Ovary (tissue), 9 donors: ENCODE results near the gene RAP1GDS1. TPM values are rescaled to one million over a fixed set of nuclear protein-coding genes. Genes with fewer than 3 reads are reported as not detected.
A peak's percentile ranks its signal among the peaks of the same experiment; 100 is the strongest.
"Not testable (repeated sequence)": the region's sequence is repeated elsewhere in the genome, so short reads cannot be mapped to it uniquely, and the experiment has no call there.

Experiments used
- DNase-seq, 5 donors: peaks; one replicate each; pipeline ENCODE4 v3.0.0-alpha.2; 2019 to 2020
- H3K27ac ChIP-seq, 2 donors: fragments of 200-600 bp; one replicate each; pipeline versions ENCODE4 v1.5.1 to v1.8.0; 2019 to 2022
- H3K27me3 ChIP-seq: fragments of 200-600 bp; one replicate; pipeline ENCODE4 v1.8.0; 2022
- H3K36me3 ChIP-seq: fragments of 200-600 bp; sonication (generic); one replicate; pipeline ENCODE4 v1.5.1; 2019
- H3K4me1 ChIP-seq: one replicate; pipeline ENCODE4 v1.8.1; 2013; ENCODE audit warnings: mild to moderate bottlenecking, moderate library complexity; ENCODE audit not compliant: insufficient read depth
- H3K4me3 ChIP-seq: fragments of 200-600 bp; sonication (generic); one replicate; pipeline ENCODE4 v1.5.1; 2017
- H3K9me3 ChIP-seq, 2 donors: fragments of 200-600 bp in 1 of 2; sonication (generic) in 1 of 2; one replicate each; pipeline versions ENCODE4 v1.5.1 to v1.8.1; 2013 to 2019; ENCODE audit warnings: mild to moderate bottlenecking in 1 of 2, moderate library complexity in 1 of 2
- CTCF ChIP-seq, 3 donors: fragments of 450-650 bp in 2 of 3; fragments of 200-600 bp in 1 of 3; IDR thresholded peaks; one replicate each; pipeline versions ENCODE4 v1.5.1 to v1.8.0; 2016 to 2022; ENCODE audit warnings: antibody characterized with exemption in 3 of 3, mild to moderate bottlenecking in 1 of 3
- EP300 ChIP-seq: sonication (generic); formaldehyde crosslinking; IDR thresholded peaks from one replicate; pipeline ENCODE4 v1.6.1; 2017; ENCODE audit warnings: antibody characterized with exemption
- POLR2A ChIP-seq: fragments of 450-650 bp; IDR thresholded peaks from one replicate; pipeline ENCODE4 v1.6.1; 2017; ENCODE audit warnings: antibody characterized with exemption, mild to moderate bottlenecking, moderate library complexity
- WGBS, 3 donors: extraction: QIAGEN DNeasy Blood & Tissue Kit in 1 of 3; methylation state at CpG; one replicate each; pipeline versions ENCODE4 v1.1.5 to v1.1.7; 2013 to 2017; 5-methylcytosine and 5-hydroxymethylcytosine counted together
- intact Hi-C, 4 donors: fragments of 100-400 bp; cut with DNase I; formaldehyde crosslinking; loops; one replicate each; pipeline versions ENCODE4 v1.11.0 to v1.15.1; 2022 to 2023
- polyA plus RNA-seq, 2 donors: library from polyadenylated mRNA; stranded (reverse); fragments of 200-250 nt in 1 of 2; fragments of 350-450 nt in 1 of 2; fragmentation: Illumina TruSeq in 1 of 2; extraction: RNeasy Lipid Tissue Mini Kit (QIAGEN cat#74804) in 1 of 2; gene quantifications; one replicate each; pipeline ENCODE4 v1.2.3, GENCODE V29; 2013 to 2014
- total RNA-seq, 7 donors: library from RNA; depleted of rRNA in 2 of 7; stranded (reverse); fragments of >200 nt in 2 of 7; fragmentation: NEBNext Ultra II Directional in 3 of 7; extraction: Animal tissue kit (Norgen Biotek cat#: 25700) in 3 of 7; gene quantifications; one replicate each; pipeline versions ENCODE4 v1.1.0 to v1.2.4, GENCODE V29; 2016 to 2023
- donor health status: DM: no; HTN: no; CAD: no; lungs with moderate emphysema.
- donor health status: DM: no; HTN: no; CAD: no.
- donor health status: Bipolar disorder and iron deficiency.
- donor health status: DM: yes; HTN: yes; CAD: no.
- donor health status: DM: no; HTN: no; CAD: no.
- donor health status: DM: yes; HTN: yes; CAD: no.

RAP1GDS1 gene
- total and polyA plus RNA-seq, 9 donors: 12.6 to 40.9 (median 24.9) TPM

DNA sequence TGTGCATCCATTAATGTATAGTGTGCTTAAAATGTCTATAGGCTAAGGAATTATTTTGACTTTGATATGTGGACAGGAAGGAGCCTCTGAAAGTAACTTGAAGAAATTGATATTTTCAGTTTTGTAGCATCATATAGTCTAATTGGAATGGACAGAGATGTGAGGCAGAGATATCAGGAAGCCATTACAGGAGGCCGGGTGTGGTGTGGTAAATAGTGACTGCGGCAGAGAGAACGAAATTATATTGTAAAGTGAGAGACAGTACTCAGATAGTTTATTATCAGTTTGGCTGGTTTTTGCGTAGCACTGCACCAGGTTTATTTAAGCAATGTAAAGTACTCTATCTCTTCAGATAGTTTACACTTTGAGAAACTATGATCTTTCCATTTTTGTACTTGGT is 98.5 kb downstream of the RAP1GDS1 start:
- H3K27me3 ChIP-seq: no peaks in the 10 kb centered on the region
- H3K27ac ChIP-seq: no peak overlapping the region
- intact Hi-C loops: no loop called here
- no peak for DNase-seq
- H3K4me1 ChIP-seq: no peaks in the 10 kb centered on the region
- H3K9me3 ChIP-seq: no peaks in the 10 kb centered on the region
- H3K4me3 ChIP-seq: no peak overlapping the region
- no peaks in the 10 kb centered on the region for H3K36me3 ChIP-seq
- WGBS, 3 donors: 95 to 98% (median 96%) methylated on average over 4 of the region's 4 CpGs
- TF ChIP-seq CTCF (IDR thresholded peaks at IDR 0.05): no peak

DNA sequence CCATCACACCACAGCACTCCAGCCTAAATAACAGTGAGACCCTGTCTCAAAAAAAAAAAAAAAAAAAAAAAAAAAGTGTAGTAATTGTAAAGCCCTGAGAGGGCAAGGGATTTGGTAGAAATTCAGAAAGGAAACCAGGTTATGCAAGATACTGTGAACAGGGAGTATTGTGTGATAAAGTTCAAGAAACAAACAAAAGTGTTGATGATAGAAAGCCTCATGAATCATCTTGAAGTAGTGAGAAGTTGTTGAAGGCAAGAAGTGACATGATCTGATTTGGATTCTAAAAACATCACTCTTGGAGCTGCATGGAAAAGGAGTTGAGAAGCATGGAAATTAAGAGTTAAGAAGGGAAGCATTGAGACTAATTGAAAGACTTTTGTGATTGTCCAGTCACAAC is 102.2 kb downstream of the RAP1GDS1 start:
- Histone ChIP-seq H3K27ac (no peak overlapping the region), H3K27me3 (no peaks in the 10 kb centered on the region), H3K9me3 (peaks cover 0 to 6% of the 10 kb centered on the region in 2 donors), H3K36me3 (no peaks in the 10 kb centered on the region), H3K4me1 (no peaks in the 10 kb centered on the region), H3K4me3 (no peak overlapping the region)
- intact Hi-C loops: no loop called here
- DNase-seq: no peak
- no peak for TF ChIP-seq EP300
- TF ChIP-seq CTCF (IDR thresholded peaks at IDR 0.05): no peak
- no peak for TF ChIP-seq POLR2A

GRCh38 chr4:98366275-98366674 is 105.1 kb downstream of the RAP1GDS1 start:
- DNase-seq, H3K27me3 ChIP-seq, H3K4me1 ChIP-seq, intact Hi-C loops, H3K4me3 ChIP-seq, H3K36me3 ChIP-seq, H3K9me3 ChIP-seq, H3K27ac ChIP-seq: not testable (repeated sequence)
- 96 to 99% (median 97%) methylated on average over 3 of the region's 3 CpGs for WGBS, 3 donors

DNA sequence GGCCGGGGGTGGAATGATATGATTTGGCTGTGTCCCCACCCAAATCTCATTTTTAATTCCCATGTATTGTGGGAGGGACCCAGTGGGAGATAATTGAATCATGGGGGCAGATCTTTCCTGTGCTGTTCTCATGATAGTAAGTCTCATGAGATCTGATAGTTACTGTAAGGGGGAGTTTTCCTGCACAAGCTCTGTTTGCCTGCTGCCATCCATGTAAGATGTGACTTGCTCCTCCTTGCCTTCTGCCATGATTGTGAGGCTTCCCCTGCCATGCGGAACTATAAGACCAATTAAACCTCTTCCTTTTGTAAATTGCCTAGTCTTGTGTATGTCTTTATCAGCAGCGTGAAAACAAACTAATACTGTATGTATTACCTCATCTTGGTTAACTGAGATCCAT is 106.8 kb downstream of the RAP1GDS1 start:
- H3K9me3 ChIP-seq, H3K27me3 ChIP-seq, DNase-seq, intact Hi-C loops, H3K4me3 ChIP-seq, H3K36me3 ChIP-seq, H3K27ac ChIP-seq, H3K4me1 ChIP-seq: not testable (repeated sequence)
- WGBS, 3 donors: 97 to 100% (median 99%) methylated on average over 3 of the region's 3 CpGs

- H3K4me1 ChIP-seq: no peaks in the 10 kb centered on the region
- TF ChIP-seq POLR2A: no peak
- no peak for TF ChIP-seq CTCF (IDR thresholded peaks at IDR 0.05)
- TF ChIP-seq EP300: no peak
- H3K36me3 ChIP-seq: no peaks in the 10 kb centered on the region
- H3K27me3 ChIP-seq: no peaks in the 10 kb centered on the region
- DNase-seq: no peak
- 96 to 97% (median 97%) methylated on average over 3 of the region's 3 CpGs for WGBS, 3 donors
- intact Hi-C loops: no loop called here
- no peak overlapping the region for H3K27ac ChIP-seq
- H3K4me3 ChIP-seq: no peak overlapping the region
- H3K9me3 ChIP-seq: peaks cover 0 to 6% of the 10 kb centered on the region in 2 donors
Observed at GRCh38 chr4:98369322-98369721, 108.1 kb downstream of the RAP1GDS1 start.

GRCh38 chr4:98374643-98375042 is 113.5 kb downstream of the RAP1GDS1 start:
- Histone ChIP-seq H3K4me3 (no peak overlapping the region), H3K9me3 (no peaks in the 10 kb centered on the region), H3K36me3 (no peaks in the 10 kb centered on the region), H3K27ac (no peak overlapping the region), H3K4me1 (no peaks in the 10 kb centered on the region), H3K27me3 (no peaks in the 10 kb centered on the region)
- TF ChIP-seq CTCF (IDR thresholded peaks at IDR 0.05) (no peak), POLR2A (no peak), EP300 (no peak)
- 35 to 56% (median 39%) methylated on average over 5 of the region's 5 CpGs for WGBS, 3 donors
- intact Hi-C loops: no loop called here
- peak in 2 of 5 donors; percentile 24 to 37 for DNase-seq
